Psoas muscle (tissue), 8 donors: ENCODE data around the gene FUT7. TPM values are rescaled to one million over a fixed set of nuclear protein-coding genes. Genes with fewer than 3 reads are reported as not detected.

Experiments used
- ATAC-seq, 4 donors: fragments of 200-7000 bp; cut with Tn5 transposase; one replicate each; pipeline ENCODE4 v1.9.1; 2020; ENCODE audit warnings: moderate library complexity in 3 of 4, mild to moderate bottlenecking in 2 of 4
- DNase-seq, 2 donors: peaks; one replicate each; pipeline ENCODE4 v3.0.0-alpha.2; 2020
- H3K27ac ChIP-seq: fragments of 200-600 bp; one replicate; pipeline ENCODE4 v1.8.0; 2022
- H3K27me3 ChIP-seq, 3 donors: fragments of 200-600 bp in 1 of 3; one replicate each; pipeline versions ENCODE4 v1.6.1 to v1.8.0; 2013 to 2022; ENCODE audit warnings: low read length in 2 of 3, mild to moderate bottlenecking in 2 of 3, moderate library complexity in 1 of 3; ENCODE audit not compliant: insufficient read depth in 3 of 3
- H3K36me3 ChIP-seq, 2 donors: fragments of 200-600 bp in 1 of 2; one replicate each; pipeline versions ENCODE4 v1.6.1 to v1.8.0; 2013 to 2022; ENCODE audit warnings: low read depth in 1 of 2, mild to moderate bottlenecking in 1 of 2, moderate library complexity in 1 of 2; ENCODE audit not compliant: insufficient read depth in 1 of 2
- H3K4me1 ChIP-seq: fragments of 200-600 bp; one replicate; pipeline ENCODE4 v1.8.0; 2022
- H3K4me3 ChIP-seq: fragments of 200-600 bp; one replicate; pipeline ENCODE4 v1.8.0; 2022; ENCODE audit warnings: mild to moderate bottlenecking
- H3K9me3 ChIP-seq: fragments of 200-600 bp; one replicate; pipeline ENCODE4 v1.8.0; 2022
- WGBS, 3 donors: extraction: QIAGEN DNeasy Blood & Tissue Kit; methylation state at CpG; one replicate each; pipeline versions ENCODE4 v1.1.6 to v1.1.7; 2013; 5-methylcytosine and 5-hydroxymethylcytosine counted together
- intact Hi-C, 2 donors: fragments of 100-400 bp; cut with DNase I; formaldehyde crosslinking; loops; one replicate each; pipeline versions ENCODE4 v1.11.0 to v1.14.2; 2022
- polyA plus RNA-seq, 3 donors: library from polyadenylated mRNA; stranded (reverse); fragments of 200-250 nt; gene quantifications; one replicate each; pipeline ENCODE4 v1.2.3, GENCODE V29; 2013
- total RNA-seq, 4 donors: library from RNA; stranded (reverse); fragmentation: NEBNext Ultra II Directional in 2 of 4; extraction: Animal tissue kit (Norgen Biotek cat#: 25700) in 2 of 4; gene quantifications; one replicate each; pipeline versions ENCODE4 v1.2.1 to v1.2.4, GENCODE V29; 2021 to 2023
- TF ChIP-seq, protein P1 (sequence below): fragments of 200-600 bp; IDR thresholded peaks from one replicate; pipeline ENCODE4 v1.8.0; 2022; ENCODE audit warnings: antibody characterized with exemption
- donor health status: healthy with polysubstance abuse.
- donor health status: DM: no; HTN: no; CAD: no; lungs with moderate emphysema.
- donor health status: Bipolar disorder and iron deficiency.
- donor health status: healthy.
- donor health status: DM: yes; HTN: yes; CAD: no.
- donor health status: DM: no; HTN: no; CAD: no.
- donor health status: DM: no; HTN: no; CAD: no.
- donor health status: DM: yes; HTN: yes; CAD: no.

FUT7 gene
- total and polyA plus RNA-seq, 7 donors: 0.01 to 0.08 (median 0.06) TPM; not detected in 4

DNA sequence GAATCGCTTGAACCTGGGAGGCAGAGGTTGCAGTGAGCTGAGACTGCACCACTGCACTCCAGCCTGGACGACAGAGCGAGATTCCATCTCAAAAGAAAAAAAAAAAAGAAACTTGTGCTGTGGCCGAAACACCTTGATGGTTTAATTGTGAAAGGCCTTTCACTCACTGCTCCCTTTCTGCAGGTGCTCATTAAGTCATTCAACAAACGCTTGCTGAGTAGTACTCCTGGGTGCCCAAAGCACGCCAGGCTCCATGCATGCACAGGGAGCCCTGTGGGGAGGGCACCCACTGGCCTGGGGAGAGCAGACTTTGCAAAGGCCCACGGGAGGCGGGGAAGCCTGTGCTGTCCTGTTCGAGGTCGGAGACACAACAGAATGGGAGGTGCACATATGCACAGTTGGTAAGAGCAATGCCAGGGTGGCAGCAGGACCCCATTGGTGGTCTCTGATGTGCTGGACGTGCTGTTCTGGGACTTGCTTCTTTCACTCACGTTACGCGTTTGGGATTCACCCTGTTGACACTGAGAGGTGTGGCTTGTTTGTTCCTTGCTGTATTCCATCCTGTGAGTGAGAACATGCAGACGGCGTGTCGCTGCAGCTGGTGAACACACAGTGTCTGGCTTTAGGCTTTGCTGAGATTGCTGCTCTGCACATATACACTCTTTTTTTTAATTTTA lies 25.0 kb upstream of the FUT7 start:
- Histone ChIP-seq H3K27me3 (peaks cover 0 to 48% (median 24%) of the 10 kb centered on the region in 3 donors), H3K36me3 (no peaks in the 10 kb centered on the region), H3K27ac (no peak overlapping the region), H3K4me3 (no peak overlapping the region), H3K4me1 (peaks cover 9% of the 10 kb centered on the region), H3K9me3 (no peaks in the 10 kb centered on the region)
- TF ChIP-seq, protein P1, sequence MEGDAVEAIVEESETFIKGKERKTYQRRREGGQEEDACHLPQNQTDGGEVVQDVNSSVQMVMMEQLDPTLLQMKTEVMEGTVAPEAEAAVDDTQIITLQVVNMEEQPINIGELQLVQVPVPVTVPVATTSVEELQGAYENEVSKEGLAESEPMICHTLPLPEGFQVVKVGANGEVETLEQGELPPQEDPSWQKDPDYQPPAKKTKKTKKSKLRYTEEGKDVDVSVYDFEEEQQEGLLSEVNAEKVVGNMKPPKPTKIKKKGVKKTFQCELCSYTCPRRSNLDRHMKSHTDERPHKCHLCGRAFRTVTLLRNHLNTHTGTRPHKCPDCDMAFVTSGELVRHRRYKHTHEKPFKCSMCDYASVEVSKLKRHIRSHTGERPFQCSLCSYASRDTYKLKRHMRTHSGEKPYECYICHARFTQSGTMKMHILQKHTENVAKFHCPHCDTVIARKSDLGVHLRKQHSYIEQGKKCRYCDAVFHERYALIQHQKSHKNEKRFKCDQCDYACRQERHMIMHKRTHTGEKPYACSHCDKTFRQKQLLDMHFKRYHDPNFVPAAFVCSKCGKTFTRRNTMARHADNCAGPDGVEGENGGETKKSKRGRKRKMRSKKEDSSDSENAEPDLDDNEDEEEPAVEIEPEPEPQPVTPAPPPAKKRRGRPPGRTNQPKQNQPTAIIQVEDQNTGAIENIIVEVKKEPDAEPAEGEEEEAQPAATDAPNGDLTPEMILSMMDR: no peak
- 52 to 65% (median 53%) methylated on average over 17 of the region's 17 CpGs for WGBS, 3 donors
- ATAC-seq: no peak
- DNase-seq: no peak
- intact Hi-C loops: no loop called here

DNA sequence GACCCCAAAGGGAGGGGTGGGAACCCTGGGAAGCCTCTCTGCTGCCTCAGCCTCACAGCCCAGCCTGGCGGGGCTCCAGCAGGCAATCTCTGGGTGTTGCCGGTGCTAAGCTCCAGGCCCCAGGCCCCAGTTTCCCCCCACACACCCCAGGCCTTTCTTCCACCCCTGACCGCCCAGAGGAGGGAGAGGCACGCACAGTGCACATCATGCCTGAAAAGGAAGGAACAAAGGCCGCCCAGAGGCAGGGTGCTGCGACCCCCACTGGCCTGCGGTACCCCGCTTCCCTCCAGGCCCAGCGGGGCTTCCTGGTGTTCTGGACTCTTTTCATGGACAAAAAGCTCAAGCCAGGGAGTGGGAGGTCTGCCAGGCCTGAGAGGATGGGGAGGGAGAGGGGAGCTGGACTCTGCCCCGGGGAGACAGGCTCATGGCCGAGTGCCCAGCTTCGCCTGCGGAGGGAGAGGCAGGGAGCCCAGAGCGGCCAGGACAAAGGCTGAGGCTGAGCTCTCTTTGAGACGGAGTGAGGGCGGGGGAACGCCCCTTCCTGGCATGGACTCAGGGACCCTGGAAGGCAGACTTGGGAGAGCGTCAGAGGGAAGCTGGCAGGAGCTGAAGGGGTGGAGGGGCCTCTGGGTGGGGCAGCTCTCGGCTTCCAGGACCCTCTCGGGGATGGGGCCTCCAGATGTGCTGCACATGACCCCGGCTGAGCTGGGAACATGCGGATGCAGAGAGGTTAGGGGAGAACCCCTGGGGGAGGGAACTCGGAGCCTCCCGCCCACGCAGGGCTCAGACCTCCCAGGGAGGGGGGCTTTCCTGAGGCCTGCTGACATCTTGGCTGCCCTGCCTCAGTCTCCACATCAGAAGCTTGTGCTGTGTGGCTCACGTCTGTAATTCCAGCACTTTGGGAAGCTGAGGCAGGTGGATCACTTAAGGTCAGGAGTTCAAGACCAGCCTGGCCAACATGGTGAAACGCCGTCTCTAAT lies 23.8 kb upstream of the FUT7 start:
- Histone ChIP-seq H3K4me3 (no peak overlapping the region), H3K27ac (no peak overlapping the region), H3K36me3 (no peaks in the 10 kb centered on the region), H3K27me3 (peaks cover 0 to 55% (median 27%) of the 10 kb centered on the region in 3 donors), H3K4me1 (peaks cover 9% of the 10 kb centered on the region), H3K9me3 (no peaks in the 10 kb centered on the region)
- WGBS, 3 donors: 12 to 22% (median 17%) methylated on average over 28 of the region's 28 CpGs
- intact Hi-C loops: no loop called here
- ATAC-seq: peak; percentile 55 to 71 (median 61)
- DNase-seq: peak; percentile 79 to 90
- TF ChIP-seq, protein P1: no peak

DNA sequence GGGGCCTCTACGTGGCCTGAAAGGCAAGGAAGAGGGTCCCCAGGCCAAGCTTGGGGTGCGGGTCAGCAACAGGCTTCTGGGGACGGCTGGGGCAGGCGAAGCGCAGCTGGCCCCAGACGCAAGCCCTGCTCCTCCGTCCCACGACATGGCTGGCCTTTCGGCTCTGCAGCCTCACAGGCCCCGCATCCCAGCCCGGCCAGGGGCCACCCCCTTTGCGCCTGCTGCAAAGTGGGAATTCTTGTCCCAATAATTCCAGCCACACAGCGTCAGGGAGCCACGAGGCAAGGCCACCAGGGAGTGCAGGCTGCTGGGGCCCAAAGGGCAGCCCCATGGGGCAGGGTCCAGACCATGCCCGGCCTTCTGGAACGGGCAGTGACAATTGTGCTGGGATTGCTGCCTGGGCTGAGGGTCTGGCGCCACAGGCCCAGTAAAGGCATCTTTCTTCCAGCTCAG lies 23.1 kb upstream of the FUT7 start:
- H3K4me1 ChIP-seq: peaks cover 9% of the 10 kb centered on the region
- WGBS, 3 donors: 59 to 72% (median 71%) methylated on average over 16 to 17 of the region's 17 CpGs
- TF ChIP-seq, protein P1: no peak
- intact Hi-C loops: no loop called here
- H3K27me3 ChIP-seq: peaks cover 0 to 55% (median 27%) of the 10 kb centered on the region in 3 donors
- ATAC-seq: peak in 1 of 4 donors; percentile 11
- H3K4me3 ChIP-seq: no peak overlapping the region
- H3K36me3 ChIP-seq: no peaks in the 10 kb centered on the region
- DNase-seq: no peak
- no peak overlapping the region for H3K27ac ChIP-seq
- no peaks in the 10 kb centered on the region for H3K9me3 ChIP-seq

DNA sequence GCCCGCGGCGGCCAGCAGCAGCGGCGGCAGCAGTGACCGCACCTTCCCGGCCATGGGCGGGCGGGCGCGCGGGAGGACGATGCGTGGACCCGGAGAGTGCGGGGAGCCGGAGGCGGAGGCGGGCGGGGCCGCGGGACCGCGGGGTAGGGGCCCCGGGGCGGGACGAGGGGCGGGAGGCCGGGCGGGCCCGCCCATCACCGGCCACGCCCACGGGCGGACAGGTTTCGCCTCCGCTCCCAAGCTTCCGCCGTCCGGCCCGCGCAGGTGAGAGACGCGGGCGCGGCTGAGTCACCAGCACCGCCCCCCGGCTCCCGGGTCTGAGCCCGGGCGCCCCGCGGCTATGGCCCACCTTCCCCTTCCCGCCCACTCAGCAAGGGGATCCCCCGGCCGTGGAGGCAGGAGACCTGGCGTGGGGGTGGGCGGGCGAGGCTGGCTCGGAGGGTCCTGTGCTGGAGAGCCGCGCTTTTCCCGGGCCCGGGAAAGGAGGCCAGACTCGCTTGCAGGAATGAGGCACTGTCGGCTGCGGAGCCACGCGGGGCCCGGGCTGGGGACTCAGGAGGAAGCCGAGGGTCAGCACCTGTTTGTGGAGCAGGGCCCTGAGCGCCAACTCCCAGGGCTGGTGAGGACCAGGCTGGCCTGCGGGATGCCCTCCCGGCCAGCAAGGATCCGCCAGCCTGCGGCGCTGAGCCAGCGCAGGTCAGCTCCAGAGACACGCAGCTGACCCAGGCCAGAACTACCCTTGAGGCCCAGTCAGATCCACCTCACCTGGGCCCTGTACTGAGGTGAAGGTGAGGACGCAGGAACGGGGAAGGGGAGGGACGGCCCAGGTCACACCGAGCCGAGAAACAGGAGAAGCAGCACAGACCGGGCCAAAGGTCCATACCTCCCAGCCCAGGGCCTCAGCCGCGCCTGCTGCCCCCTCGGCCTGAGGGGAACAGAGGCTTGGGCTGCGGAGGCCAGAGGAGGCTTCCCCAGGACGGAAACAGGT lies 22.4 kb upstream of the FUT7 start, which contains the start of gene ENTPD2:
ENTPD2 (minus strand) TSS at position 118 of the 988 bp plus-strand sequence; CDS start at position 54, 64 bp downstream.
- H3K27me3 ChIP-seq: peaks cover 0 to 60% (median 32%) of the 10 kb centered on the region in 3 donors
- ATAC-seq (no peak), DNase-seq (no peak)
- H3K36me3 ChIP-seq: no peaks in the 10 kb centered on the region
- peaks cover 9% of the 10 kb centered on the region for H3K4me1 ChIP-seq
- TF ChIP-seq, protein P1: no peak
- peak within 1 kb of the TSS; percentile 51 for H3K4me3 ChIP-seq
- WGBS, 3 donors: 27 to 51% (median 31%) methylated on average over 41 to 90 of the region's 90 CpGs
- H3K9me3 ChIP-seq: no peaks in the 10 kb centered on the region
- no peak within 1 kb of the TSS for H3K27ac ChIP-seq
- intact Hi-C loops: no loop called here
